Gastrocnemius medialis (tissue), 4 donors: ENCODE data around the gene ZBTB47.

ENCODE experiments used
- POLR2A ChIP-seq, 2 donors: fragments of 450-650 bp; IDR thresholded peaks; one replicate each; pipeline ENCODE4 v1.6.1; 2017; ENCODE audit warnings: antibody characterized with exemption in 2 of 2, mild to moderate bottlenecking in 2 of 2, moderate library complexity in 2 of 2
- TF ChIP-seq, protein P1 (sequence below), 5 experiments: fragments of 450-650 bp in 3 of 5; fragments of 200-600 bp in 2 of 5; sonication (generic) in 2 of 5; IDR thresholded peaks in 4 of 5; conservative IDR thresholded peaks in 1 of 5; 1 replicate in 4 of 5; 2 replicates in 1 of 5; pipeline ENCODE4 v1.5.1; 2016 to 2019; ENCODE audit warnings: antibody characterized with exemption in 5 of 5, mild to moderate bottlenecking in 3 of 5, moderate library complexity in 3 of 5

DNA sequence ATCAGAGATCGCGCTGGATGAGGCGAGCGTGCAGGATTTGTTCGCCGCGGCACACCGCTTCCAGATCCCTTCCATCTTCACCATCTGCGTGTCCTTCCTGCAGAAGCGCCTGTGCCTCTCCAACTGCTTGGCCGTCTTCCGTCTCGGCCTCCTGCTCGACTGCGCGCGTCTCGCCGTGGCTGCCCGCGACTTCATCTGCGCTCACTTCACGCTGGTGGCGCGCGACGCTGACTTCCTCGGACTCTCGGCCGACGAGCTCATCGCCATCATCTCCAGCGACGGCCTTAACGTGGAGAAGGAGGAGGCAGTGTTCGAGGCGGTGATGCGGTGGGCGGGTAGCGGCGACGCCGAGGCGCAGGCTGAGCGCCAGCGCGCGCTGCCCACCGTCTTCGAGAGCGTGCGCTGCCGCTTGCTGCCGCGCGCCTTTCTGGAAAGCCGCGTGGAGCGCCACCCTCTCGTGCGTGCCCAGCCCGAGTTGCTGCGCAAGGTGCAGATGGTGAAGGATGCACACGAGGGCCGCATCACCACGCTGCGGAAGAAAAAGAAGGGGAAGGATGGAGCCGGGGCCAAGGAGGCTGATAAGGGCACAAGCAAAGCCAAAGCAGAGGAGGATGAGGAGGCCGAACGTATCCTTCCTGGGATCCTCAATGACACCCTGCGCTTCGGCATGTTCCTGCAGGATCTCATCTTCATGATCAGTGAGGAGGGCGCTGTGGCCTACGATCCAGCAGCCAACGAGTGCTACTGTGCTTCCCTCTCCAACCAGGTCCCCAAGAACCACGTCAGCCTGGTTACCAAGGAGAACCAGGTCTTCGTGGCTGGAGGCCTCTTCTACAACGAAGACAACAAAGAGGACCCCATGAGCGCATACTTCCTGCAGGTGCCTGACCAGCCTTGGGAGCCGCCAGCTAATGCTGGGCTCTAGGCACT, 32.7 kb downstream of the ZBTB47 start:
- TF ChIP-seq, protein P1, sequence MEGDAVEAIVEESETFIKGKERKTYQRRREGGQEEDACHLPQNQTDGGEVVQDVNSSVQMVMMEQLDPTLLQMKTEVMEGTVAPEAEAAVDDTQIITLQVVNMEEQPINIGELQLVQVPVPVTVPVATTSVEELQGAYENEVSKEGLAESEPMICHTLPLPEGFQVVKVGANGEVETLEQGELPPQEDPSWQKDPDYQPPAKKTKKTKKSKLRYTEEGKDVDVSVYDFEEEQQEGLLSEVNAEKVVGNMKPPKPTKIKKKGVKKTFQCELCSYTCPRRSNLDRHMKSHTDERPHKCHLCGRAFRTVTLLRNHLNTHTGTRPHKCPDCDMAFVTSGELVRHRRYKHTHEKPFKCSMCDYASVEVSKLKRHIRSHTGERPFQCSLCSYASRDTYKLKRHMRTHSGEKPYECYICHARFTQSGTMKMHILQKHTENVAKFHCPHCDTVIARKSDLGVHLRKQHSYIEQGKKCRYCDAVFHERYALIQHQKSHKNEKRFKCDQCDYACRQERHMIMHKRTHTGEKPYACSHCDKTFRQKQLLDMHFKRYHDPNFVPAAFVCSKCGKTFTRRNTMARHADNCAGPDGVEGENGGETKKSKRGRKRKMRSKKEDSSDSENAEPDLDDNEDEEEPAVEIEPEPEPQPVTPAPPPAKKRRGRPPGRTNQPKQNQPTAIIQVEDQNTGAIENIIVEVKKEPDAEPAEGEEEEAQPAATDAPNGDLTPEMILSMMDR (IDR thresholded peaks at IDR 0.05 in 4 of 5, conservative IDR thresholded peaks at IDR 0.05 in 1 of 5): no peak
- TF ChIP-seq POLR2A (IDR thresholded peaks at IDR 0.05): no peak
